Measurements from ENCODE around the gene GLB1L2. TPM values are rescaled to one million over a fixed set of nuclear protein-coding genes. Genes with fewer than 3 reads are reported as not detected.

The GLB1L2 gene
- total and polyA plus RNA-seq, 10 donors, result 0.29 to 1.5 (median 0.51) TPM; not detected in 1

GRCh38 chr11:134386945-134387344 is 55.2 kb downstream of the GLB1L2 start:
- H3K27ac ChIP-seq, result no peak overlapping the region
- no peak for TF ChIP-seq CTCF (IDR thresholded peaks at IDR 0.05 in 8 of 11, conservative IDR thresholded peaks at IDR 0.05 in 3 of 11)
- TF ChIP-seq POLR2A (IDR thresholded peaks at IDR 0.05), result no peak
- TF ChIP-seq POLR2AphosphoS5 (IDR thresholded peaks at IDR 0.05), result no peak
- intact Hi-C loops (cut with DNase I; ENCODE audit: low total_unique reads), result no loop called here
- DNase-seq, result no peak
- H3K36me3 ChIP-seq, result no peaks in the 10 kb centered on the region
- peaks cover 0 to 75% (median 4%) of the 10 kb centered on the region in 7 donors for H3K27me3 ChIP-seq (replicated peaks in 1 of 7)
- no peaks in the 10 kb centered on the region for H3K9me3 ChIP-seq
- H3K4me1 ChIP-seq, result no peaks in the 10 kb centered on the region
- no peak overlapping the region for H3K4me3 ChIP-seq
- WGBS, 5 donors, result 11 to 29% (median 13%) methylated on average over 6 of the region's 6 CpGs

GRCh38 chr11:134387501-134387900 is 55.7 kb downstream of the GLB1L2 start:
- no peaks in the 10 kb centered on the region for H3K36me3 ChIP-seq
- no peaks in the 10 kb centered on the region for H3K4me1 ChIP-seq
- TF ChIP-seq POLR2AphosphoS5 (IDR thresholded peaks at IDR 0.05) (no peak), POLR2A (IDR thresholded peaks at IDR 0.05) (no peak), CTCF (IDR thresholded peaks at IDR 0.05 in 8 of 11, conservative IDR thresholded peaks at IDR 0.05 in 3 of 11) (no peak)
- intact Hi-C loops (cut with DNase I; ENCODE audit: low total_unique reads), result no loop called here
- H3K27ac ChIP-seq, result no peak overlapping the region
- H3K9me3 ChIP-seq, result no peaks in the 10 kb centered on the region
- WGBS, 5 donors, result 90 to 95% (median 92%) methylated on average over 20 to 21 of the region's 21 CpGs
- DNase-seq, result no peak
- peaks cover 0 to 75% (median 4%) of the 10 kb centered on the region in 7 donors for H3K27me3 ChIP-seq (replicated peaks in 1 of 7)
- H3K4me3 ChIP-seq, result no peak overlapping the region

GRCh38 chr11:134388590-134388989 is 56.8 kb downstream of the GLB1L2 start:
- no peak for DNase-seq
- Histone ChIP-seq H3K27me3 (replicated peaks in 1 of 7) (peaks cover 0 to 70% (median 4%) of the 10 kb centered on the region in 7 donors), H3K4me3 (no peak overlapping the region), H3K36me3 (no peaks in the 10 kb centered on the region), H3K27ac (no peak overlapping the region), H3K4me1 (no peaks in the 10 kb centered on the region), H3K9me3 (no peaks in the 10 kb centered on the region)
- WGBS, 5 donors, result 85 to 94% (median 87%) methylated on average over 4 of the region's 4 CpGs
- TF ChIP-seq CTCF (IDR thresholded peaks at IDR 0.05 in 8 of 11, conservative IDR thresholded peaks at IDR 0.05 in 3 of 11) (no peak), POLR2A (IDR thresholded peaks at IDR 0.05) (no peak), POLR2AphosphoS5 (IDR thresholded peaks at IDR 0.05) (no peak)
- intact Hi-C loops (cut with DNase I; ENCODE audit: low total_unique reads), result no loop called here

GRCh38 chr11:134389464-134390180 is 57.8 kb downstream of the GLB1L2 start:
- 84 to 96% (median 92%) methylated on average over 11 to 25 of the region's 25 CpGs for WGBS, 5 donors
- TF ChIP-seq POLR2AphosphoS5 (IDR thresholded peaks at IDR 0.05) (no peak), CTCF (IDR thresholded peaks at IDR 0.05 in 8 of 11, conservative IDR thresholded peaks at IDR 0.05 in 3 of 11) (no peak), POLR2A (IDR thresholded peaks at IDR 0.05) (no peak)
- intact Hi-C loops (cut with DNase I; ENCODE audit: low total_unique reads), result no loop called here
- Histone ChIP-seq H3K27ac (no peak overlapping the region), H3K9me3 (no peaks in the 10 kb centered on the region), H3K4me3 (no peak overlapping the region), H3K36me3 (no peaks in the 10 kb centered on the region), H3K27me3 (replicated peaks in 1 of 7) (peaks cover 0 to 68% (median 4%) of the 10 kb centered on the region in 7 donors), H3K4me1 (no peaks in the 10 kb centered on the region)
- no peak for DNase-seq

All from spleen (tissue), 11 donors.